GM23248 (cell line): ENCODE results near the gene CCDC107. TPM values are rescaled to one million over a fixed set of nuclear protein-coding genes. Genes with fewer than 3 reads are reported as not detected.

Experiments
- DNase-seq: peaks from one replicate; pipeline ENCODE4 v3.0.0-alpha.2; 2015
- H2AFZ ChIP-seq: fragments of 200-600 bp; sonication (generic); 2 replicates; pipeline ENCODE4 v1.6.1; 2016; ENCODE audit warnings: antibody characterized with exemption
- H3F3A ChIP-seq: fragments of 200-600 bp; sonication (generic); 2 replicates; pipeline ENCODE4 v1.6.1; 2016; ENCODE audit warnings: mild to moderate bottlenecking, antibody characterized with exemption, mixed run types; ENCODE audit not compliant: insufficient read depth
- H3K27ac ChIP-seq: fragments of 200-600 bp; sonication (generic); 2 replicates; pipeline ENCODE4 v1.5.1; 2016; ENCODE audit warnings: mild to moderate bottlenecking
- H3K27me3 ChIP-seq: fragments of 200-600 bp; sonication (generic); replicated peaks from 2 replicates; pipeline ENCODE4 v1.6.1; 2016; ENCODE audit warnings: mild to moderate bottlenecking; ENCODE audit not compliant: insufficient read depth
- H3K36me3 ChIP-seq: fragments of 200-600 bp; sonication (generic); 2 replicates; pipeline ENCODE4 v1.6.1; 2016; ENCODE audit warnings: low read depth, mild to moderate bottlenecking
- H3K4me1 ChIP-seq: fragments of 200-600 bp; sonication (generic); 2 replicates; pipeline ENCODE4 v1.6.1; 2016; ENCODE audit warnings: mild to moderate bottlenecking; ENCODE audit not compliant: insufficient read depth
- H3K4me2 ChIP-seq: fragments of 200-600 bp; sonication (generic); one replicate; pipeline ENCODE4 v1.6.1; 2016; ENCODE audit warnings: mild to moderate bottlenecking; ENCODE audit not compliant: unreplicated experiment
- H3K4me3 ChIP-seq: fragments of 200-600 bp; sonication (generic); 2 replicates; pipeline ENCODE4 v1.5.1; 2016; ENCODE audit warnings: mild to moderate bottlenecking
- H3K79me2 ChIP-seq: fragments of 200-600 bp; sonication (generic); 2 replicates; pipeline ENCODE4 v1.6.1; 2016; ENCODE audit warnings: mild to moderate bottlenecking; ENCODE audit not compliant: insufficient read depth
- H3K9ac ChIP-seq: fragments of 200-600 bp; sonication (generic); 2 replicates; pipeline ENCODE4 v1.6.1; 2016; ENCODE audit warnings: mild to moderate bottlenecking
- H3K9me2 ChIP-seq: fragments of 200-600 bp; sonication (generic); 2 replicates; pipeline ENCODE4 v1.6.1; 2016; ENCODE audit warnings: mixed run types, mild to moderate bottlenecking, moderate library complexity; ENCODE audit not compliant: insufficient read depth
- H3K9me3 ChIP-seq: fragments of 200-600 bp; sonication (generic); one replicate; pipeline ENCODE4 v1.6.1; 2017; ENCODE audit warnings: low read depth
- H4K20me1 ChIP-seq: fragments of 200-600 bp; sonication (generic); 2 replicates; pipeline ENCODE4 v1.6.0; 2016; ENCODE audit not compliant: insufficient read depth
- EZH2 ChIP-seq: fragments of 200-600 bp; sonication (generic); IDR thresholded peaks from 2 replicates; pipeline ENCODE4 v1.6.1; 2018; ENCODE audit warnings: antibody characterized with exemption, mild to moderate bottlenecking; ENCODE audit not compliant: insufficient read depth, poor library complexity, severe bottlenecking
- EZH2phosphoT487 ChIP-seq: fragments of 200-600 bp; sonication (generic); IDR thresholded peaks from 2 replicates; pipeline ENCODE4 v1.6.1; 2018; ENCODE audit warnings: antibody characterized with exemption, moderate library complexity, mild to moderate bottlenecking, low read depth; ENCODE audit not compliant: insufficient read depth
- WGBS, 2 experiments: methylation state at CpG; one replicate each; pipeline ENCODE4 v1.1.6; 2015 to 2017; ENCODE audit warnings: low lambda C conversion rate in 2 of 2, low coverage in 1 of 2; ENCODE audit errors: missing lambda C conversion rate in 2 of 2; 5-methylcytosine and 5-hydroxymethylcytosine counted together
- in situ Hi-C: fragments of 300-500 bp; cut with MboI; formaldehyde crosslinking; loops from 2 replicates; pipeline ENCODE4 v1.15.0; 2020
- polyA plus RNA-seq: library from polyadenylated mRNA; unstranded; fragments of >200 nt; fragmentation: Nextera tagmentation; extraction: Ambion mirVana; gene quantifications from 2 replicates; pipeline ENCODE4 v1.2.1, GENCODE V29; 2016
- total RNA-seq: library from RNA; depleted of rRNA; stranded (reverse); fragments of >200 nt; shearing (Covaris generic); gene quantifications from 2 replicates; pipeline ENCODE4 v1.2.3, GENCODE V29; 2014

The CCDC107 gene
- total and polyA plus RNA-seq, 2 experiments from 2014 or later: 28.6 to 52.8 TPM

DNA sequence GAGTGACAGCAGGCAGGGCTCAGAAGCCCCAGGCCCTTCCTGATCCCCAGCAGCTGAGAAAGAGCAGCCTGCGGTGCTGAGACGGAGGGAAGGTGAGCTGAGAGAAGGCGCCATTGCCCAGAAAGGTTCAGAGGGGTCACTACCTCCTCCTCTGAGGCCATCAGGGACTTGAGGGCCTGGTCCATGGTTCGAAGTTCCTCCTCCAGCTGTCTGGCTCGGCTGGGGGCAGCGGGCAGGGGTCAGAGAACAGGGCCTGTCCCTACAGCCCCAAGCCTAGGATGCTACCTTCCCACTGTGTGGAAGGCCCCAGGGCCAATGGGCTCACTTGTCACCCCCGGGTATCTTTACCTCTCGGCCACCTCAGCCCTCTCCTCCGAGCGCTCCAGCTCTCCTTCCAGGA, 26.8 kb downstream of the CCDC107 start:
- H4K20me1 ChIP-seq: peaks cover 54% of the 10 kb centered on the region
- no peak overlapping the region for H3K27ac ChIP-seq
- H2AFZ ChIP-seq: no peak overlapping the region
- H3K9me2 ChIP-seq: no peaks in the 10 kb centered on the region
- H3K4me2 ChIP-seq: peak overlapping the region; percentile 89
- H3K9me3 ChIP-seq: no peaks in the 10 kb centered on the region
- peaks cover 50% of the 10 kb centered on the region for H3K36me3 ChIP-seq
- no peak overlapping the region for H3K4me3 ChIP-seq
- in situ Hi-C loops: no loop called here
- H3K27me3 ChIP-seq: no peaks in the 10 kb centered on the region
- TF ChIP-seq EZH2: no peak
- no peak for TF ChIP-seq EZH2phosphoT487
- H3K9ac ChIP-seq: no peak overlapping the region
- 97 to 100% methylated on average over 10 of the region's 10 CpGs for WGBS, 2 experiments
- no peak for DNase-seq
- H3F3A ChIP-seq: peaks cover 90% of the 10 kb centered on the region
- H3K79me2 ChIP-seq: peaks cover 64% of the 10 kb centered on the region
- H3K4me1 ChIP-seq: peaks cover 35% of the 10 kb centered on the region

- no peak overlapping the region for H2AFZ ChIP-seq
- peaks cover 68% of the 10 kb centered on the region for H3K79me2 ChIP-seq
- WGBS, 2 experiments: 80 to 82% methylated on average over 13 of the region's 13 CpGs
- H3K36me3 ChIP-seq: peaks cover 50% of the 10 kb centered on the region
- in situ Hi-C loops: no loop called here
- H3K27ac ChIP-seq: no peak overlapping the region; the same call in 1 of the 2 replicates
- H3K9me2 ChIP-seq: no peaks in the 10 kb centered on the region
- TF ChIP-seq EZH2: no peak
- TF ChIP-seq EZH2phosphoT487: no peak
- no peaks in the 10 kb centered on the region for H3K27me3 ChIP-seq
- H4K20me1 ChIP-seq: peaks cover 54% of the 10 kb centered on the region
- peak overlapping the region; percentile 98 for H3K4me3 ChIP-seq
- DNase-seq: no peak
- H3F3A ChIP-seq: peaks cover 84% of the 10 kb centered on the region
- H3K4me1 ChIP-seq: peaks cover 35% of the 10 kb centered on the region
- peak overlapping the region; percentile 89 for H3K4me2 ChIP-seq
- 0 out of 2 replicates have a peak overlapping the region, but pooled peaks have one; percentile 16 for H3K9ac ChIP-seq
- no peaks in the 10 kb centered on the region for H3K9me3 ChIP-seq
Measured at GRCh38 chr9:35685506-35685905, 27.4 kb downstream of the CCDC107 start.

DNA sequence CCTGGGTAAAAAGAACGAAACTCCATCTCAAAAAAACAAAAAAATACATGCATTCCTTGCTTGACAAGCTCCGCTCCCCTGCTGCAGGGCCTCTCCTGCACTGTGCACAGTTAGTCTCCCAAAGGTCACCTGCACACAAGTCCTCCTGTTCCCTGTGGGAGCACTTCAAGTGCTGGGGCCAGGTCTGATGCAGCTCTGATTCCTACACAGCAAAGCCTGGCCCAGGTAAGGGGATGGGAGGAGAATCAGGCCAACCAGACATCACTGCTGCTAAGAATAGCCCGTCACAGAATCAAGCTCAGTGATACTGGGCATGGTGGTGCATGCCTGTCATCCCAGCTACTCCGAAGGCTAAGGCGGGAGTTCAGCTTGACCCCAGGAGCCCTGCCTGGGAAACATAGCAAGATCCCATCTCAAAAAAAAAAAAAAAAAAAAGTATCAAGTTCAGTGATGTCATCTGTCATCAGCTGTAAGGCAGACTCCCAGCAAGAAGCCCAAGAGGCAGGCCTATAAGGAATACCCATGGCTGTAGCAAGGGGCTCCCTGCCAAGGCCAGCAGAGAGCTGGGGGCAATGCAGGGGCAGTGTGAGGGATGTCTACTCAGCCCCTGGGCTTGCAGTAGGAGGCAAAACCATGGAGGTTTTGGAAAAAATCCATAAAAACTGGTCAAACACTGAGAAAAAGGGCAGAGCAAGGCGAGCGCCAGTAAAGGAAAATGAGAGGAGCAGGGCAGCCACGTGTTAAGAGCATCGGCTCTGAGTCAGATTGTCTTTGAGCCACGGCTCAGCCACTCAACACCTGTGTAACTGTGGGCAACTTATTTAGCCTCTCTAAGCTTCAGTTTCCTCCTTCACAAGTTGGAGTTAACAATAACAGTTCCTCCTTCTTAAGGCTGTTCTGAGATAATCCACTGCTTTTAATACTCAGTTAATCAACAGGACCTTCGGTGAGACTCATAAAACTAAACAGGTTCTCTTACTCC, 28.4 kb downstream of the CCDC107 start:
- H2AFZ ChIP-seq: no peak overlapping the region
- peak overlapping the region; percentile 39 for H3K27ac ChIP-seq

DNA sequence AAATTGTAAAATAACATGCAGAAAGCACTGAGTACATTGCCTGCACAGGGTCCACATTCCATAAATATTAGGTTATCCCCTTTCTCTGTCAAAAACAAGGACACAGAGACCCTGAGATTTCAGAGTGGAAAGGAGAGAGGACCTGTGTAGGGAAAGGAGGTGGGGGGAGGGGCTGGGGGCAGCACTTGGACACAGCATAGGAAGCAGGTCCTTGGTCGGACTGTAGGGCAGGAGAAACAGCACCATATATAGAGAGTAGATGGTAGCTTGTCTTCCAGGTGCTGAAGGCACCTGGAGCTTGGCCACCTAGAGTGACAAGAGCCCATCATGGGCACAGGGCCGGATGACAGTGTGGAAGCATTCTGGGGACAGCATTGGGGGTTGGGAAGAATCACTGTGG, 29.2 kb downstream of the CCDC107 start:
- Histone ChIP-seq H2AFZ (no peak overlapping the region), H3K27me3 (no peaks in the 10 kb centered on the region), H3K27ac (no peak overlapping the region), H3K4me3 (peak overlapping the region; percentile 98), H3K9ac (peak overlapping the region; percentile 94), H3K9me3 (no peaks in the 10 kb centered on the region), H3K4me2 (peak overlapping the region; percentile 89), H3K4me1 (peaks cover 43% of the 10 kb centered on the region), H4K20me1 (peaks cover 49% of the 10 kb centered on the region), H3K9me2 (no peaks in the 10 kb centered on the region), H3K36me3 (peaks cover 44% of the 10 kb centered on the region), H3F3A (peaks cover 79% of the 10 kb centered on the region), H3K79me2 (peaks cover 68% of the 10 kb centered on the region)
- 56 to 67% methylated on average over 2 of the region's 2 CpGs for WGBS, 2 experiments
- DNase-seq: no peak
- TF ChIP-seq EZH2phosphoT487 (no peak), EZH2 (no peak)
- in situ Hi-C loops: no loop called here

More for the DNA sequence above, 28.4 kb downstream of the CCDC107 start:
- in situ Hi-C loops: no loop called here
- no peaks in the 10 kb centered on the region for H3K9me2 ChIP-seq
- H3K27me3 ChIP-seq: no peaks in the 10 kb centered on the region
- H3K36me3 ChIP-seq: peaks cover 50% of the 10 kb centered on the region
- H3K9me3 ChIP-seq: no peaks in the 10 kb centered on the region
- peak overlapping the region; percentile 94 for H3K9ac ChIP-seq
- H3K4me1 ChIP-seq: peaks cover 37% of the 10 kb centered on the region
- TF ChIP-seq EZH2phosphoT487 (no peak), EZH2 (no peak)
- peaks cover 68% of the 10 kb centered on the region for H3K79me2 ChIP-seq
- H3F3A ChIP-seq: peaks cover 79% of the 10 kb centered on the region
- H3K4me2 ChIP-seq: peak overlapping the region; percentile 89
- peaks cover 54% of the 10 kb centered on the region for H4K20me1 ChIP-seq
- DNase-seq: peak; percentile 78
- peak overlapping the region; percentile 98 for H3K4me3 ChIP-seq
- 69 to 76% methylated on average over 11 of the region's 11 CpGs for WGBS, 2 experiments
